Neural cell (in vitro differentiated cells): Measurements from ENCODE around the gene COL5A1. TPM values are rescaled to one million over a fixed set of nuclear protein-coding genes. Genes with fewer than 3 reads are reported as not detected.

ENCODE experiments used
- H2AFZ ChIP-seq: fragments of 200-600, 300-800 bp; sonication (generic), shearing (Covaris generic); 2 replicates; pipeline ENCODE4 v1.6.0; 2014; ENCODE audit warnings: low read depth, mild to moderate bottlenecking, antibody characterized with exemption, low read length, moderate library complexity
- H3F3A ChIP-seq: fragments of 200-600 bp; shearing (Covaris generic); 2 replicates; pipeline ENCODE4 v1.6.1; 2016; ENCODE audit warnings: mild to moderate bottlenecking, moderate library complexity, mixed read lengths, antibody characterized with exemption, low read length; ENCODE audit not compliant: insufficient read depth, poor library complexity, severe bottlenecking
- H3K27ac ChIP-seq: fragments of 200-600, 300-800 bp; sonication (generic), shearing (Covaris generic); 2 replicates; pipeline ENCODE4 v1.5.1; 2014; ENCODE audit warnings: mild to moderate bottlenecking, low read length, moderate library complexity
- H3K27me3 ChIP-seq: fragments of 300-800, 200-600 bp; sonication (generic), shearing (Covaris generic); 2 replicates; pipeline ENCODE4 v1.6.0; 2014; ENCODE audit warnings: mild to moderate bottlenecking, low read depth, low read length, moderate library complexity; ENCODE audit not compliant: insufficient read depth
- H3K36me3 ChIP-seq: fragments of 300-800, 200-600 bp; sonication (generic), shearing (Covaris generic); 2 replicates; pipeline ENCODE4 v1.5.1; 2014; ENCODE audit warnings: mild to moderate bottlenecking, antibody characterized with exemption, low read length, moderate library complexity; ENCODE audit not compliant: insufficient read depth
- H3K4me2 ChIP-seq: fragments of 300-800, 200-600 bp; sonication (generic), shearing (Covaris generic); 2 replicates; pipeline ENCODE4 v1.6.0; 2014; ENCODE audit warnings: mild to moderate bottlenecking, low read length
- H3K4me3 ChIP-seq: fragments of 300-800, 200-600 bp; sonication (generic), shearing (Covaris generic); 2 replicates; pipeline ENCODE4 v1.5.1; 2014; ENCODE audit warnings: mild to moderate bottlenecking, low read length, moderate library complexity
- H3K79me2 ChIP-seq: fragments of 200-600 bp; shearing (Covaris generic); replicated peaks from 2 replicates; pipeline ENCODE4 v1.6.0; 2014; ENCODE audit warnings: mild to moderate bottlenecking, low read length, moderate library complexity; ENCODE audit not compliant: insufficient read depth
- H3K9ac ChIP-seq: fragments of 300-800, 200-600 bp; sonication (generic), shearing (Covaris generic); 2 replicates; pipeline ENCODE4 v1.6.1; 2016; ENCODE audit warnings: mild to moderate bottlenecking, low read length, mixed read lengths
- H3K9me2 ChIP-seq: fragments of 200-600 bp; shearing (Covaris generic); 2 replicates; pipeline ENCODE4 v1.6.1; 2016; ENCODE audit warnings: mild to moderate bottlenecking, low read length, mixed read lengths; ENCODE audit not compliant: insufficient read depth
- H3K9me3 ChIP-seq: fragments of 200-600, 300-800 bp; sonication (generic), shearing (Covaris generic); 2 replicates; pipeline ENCODE4 v1.6.1; 2016; ENCODE audit warnings: mild to moderate bottlenecking, mixed run types, low read length, moderate library complexity, mixed read lengths
- H4K20me1 ChIP-seq: fragments of 200-600 bp; shearing (Covaris generic); 2 replicates; pipeline ENCODE4 v1.6.1; 2016; ENCODE audit warnings: mild to moderate bottlenecking, mixed run types; ENCODE audit not compliant: insufficient read depth
- CTCF ChIP-seq: fragments of 450-650 bp; IDR thresholded peaks from 2 replicates; pipeline ENCODE4 v1.5.1; 2014; ENCODE audit warnings: antibody characterized with exemption, mild to moderate bottlenecking, moderate library complexity; ENCODE audit not compliant: poor library complexity, severe bottlenecking
- EP300 ChIP-seq: fragments of 450-650 bp; conservative IDR thresholded peaks from 2 replicates; pipeline ENCODE4 v1.6.1; 2014; ENCODE audit warnings: antibody characterized with exemption, mild to moderate bottlenecking, moderate library complexity; ENCODE audit not compliant: poor library complexity, severe bottlenecking
- EZH2 ChIP-seq: fragments of 200-600, 300-800 bp; shearing (Covaris generic), sonication (generic); IDR thresholded peaks from 2 replicates; pipeline ENCODE4 v1.6.1; 2014; ENCODE audit warnings: antibody characterized with exemption, low read length, borderline replicate concordance, mild to moderate bottlenecking; ENCODE audit not compliant: insufficient read depth, poor library complexity, severe bottlenecking
- MXI1 ChIP-seq: fragments of 450-650 bp; conservative IDR thresholded peaks from 2 replicates; pipeline ENCODE4 v1.6.1; 2014; ENCODE audit warnings: antibody characterized with exemption, mild to moderate bottlenecking; ENCODE audit not compliant: poor library complexity, severe bottlenecking
- POLR2AphosphoS5 ChIP-seq: IDR thresholded peaks from 2 replicates; pipeline ENCODE4 v1.6.1; 2012
- RAD21 ChIP-seq: fragments of 450-650 bp; conservative IDR thresholded peaks from 2 replicates; pipeline ENCODE4 v1.6.1; 2014; ENCODE audit warnings: antibody characterized with exemption, mild to moderate bottlenecking, moderate library complexity
- REST ChIP-seq: IDR thresholded peaks from 2 replicates; pipeline ENCODE4 v1.6.1; 2012; ENCODE audit warnings: borderline replicate concordance
- SMC3 ChIP-seq: fragments of 450-650 bp; conservative IDR thresholded peaks from 2 replicates; pipeline ENCODE4 v1.6.1; 2014; ENCODE audit warnings: antibody characterized with exemption, mild to moderate bottlenecking, moderate library complexity; ENCODE audit not compliant: poor library complexity
- TAF1 ChIP-seq: IDR thresholded peaks from 2 replicates; pipeline ENCODE4 v1.6.1; 2012; ENCODE audit warnings: low read depth
- polyA plus RNA-seq: library from polyadenylated mRNA; depleted of rRNA; stranded (reverse); fragments of >200 nt; gene quantifications from 2 replicates; pipeline ENCODE4 v1.2.3, GENCODE V29; 2014

COL5A1 gene
- polyA plus RNA-seq, 1 donor from 2014 or later: not detected

- Histone ChIP-seq H3K9ac (no peak overlapping the region), H3K9me3 (no peaks in the 10 kb centered on the region), H3F3A (no peaks in the 10 kb centered on the region), H3K36me3 (no peaks in the 10 kb centered on the region), H4K20me1 (no peaks in the 10 kb centered on the region), H3K4me3 (no peak overlapping the region), H2AFZ (no peak overlapping the region), H3K4me2 (no peak overlapping the region), H3K79me2 (no peaks in the 10 kb centered on the region), H3K9me2 (no peaks in the 10 kb centered on the region), H3K27ac (no peak overlapping the region), H3K27me3 (no peaks in the 10 kb centered on the region)
- TF ChIP-seq TAF1 (no peak), POLR2AphosphoS5 (peak; percentile 16), EP300 (no peak), REST (no peak), CTCF (no peak)
Measured at GRCh38 chr9:134768709-134769351, 127.2 kb downstream of the COL5A1 start.

GRCh38 chr9:134770972-134771971, 129.7 kb downstream of the COL5A1 start:
- Histone ChIP-seq H3K36me3 (no peaks in the 10 kb centered on the region), H4K20me1 (no peaks in the 10 kb centered on the region), H3K9ac (no peak overlapping the region), H3K27me3 (no peaks in the 10 kb centered on the region), H3K4me2 (no peak overlapping the region), H3K9me2 (no peaks in the 10 kb centered on the region), H2AFZ (no peak overlapping the region), H3K79me2 (no peaks in the 10 kb centered on the region), H3F3A (no peaks in the 10 kb centered on the region), H3K9me3 (no peaks in the 10 kb centered on the region), H3K27ac (no peak overlapping the region), H3K4me3 (no peak overlapping the region)
- TF ChIP-seq REST: no peak
- TF ChIP-seq POLR2AphosphoS5: no peak
- TF ChIP-seq RAD21: no peak
- no peak for TF ChIP-seq EZH2
- TF ChIP-seq CTCF: no peak
- no peak for TF ChIP-seq SMC3
- no peak for TF ChIP-seq EP300
- TF ChIP-seq MXI1: no peak
- TF ChIP-seq TAF1: no peak
